PC-3 (cell line): ENCODE measurements around the gene GFAP.

Experiments used
- CTCF ChIP-seq: fragments of 300-600 bp; sonication (generic); conservative IDR thresholded peaks from 2 replicates; pipeline ENCODE4 v1.5.1; 2017; ENCODE audit warnings: antibody characterized with exemption, low read depth, mild to moderate bottlenecking, low read length
- EZH2 ChIP-seq: fragments of 300-600 bp; sonication (generic); IDR thresholded peaks from one replicate; pipeline ENCODE4 v1.6.1; 2017; ENCODE audit warnings: antibody characterized with exemption, mild to moderate bottlenecking, low read length; ENCODE audit not compliant: unreplicated experiment
- EZH2phosphoT487 ChIP-seq: fragments of 300-600 bp; sonication (generic); IDR thresholded peaks from 2 replicates; pipeline ENCODE4 v1.6.1; 2018; ENCODE audit warnings: mild to moderate bottlenecking, antibody characterized with exemption, low read length, borderline replicate concordance

- TF ChIP-seq CTCF = no peak
- TF ChIP-seq EZH2 = no peak
- TF ChIP-seq EZH2phosphoT487 = no peak
These were observed 49.4 kb downstream of the GFAP start for GRCh38 chr17:44865931-44866330.
